NOMO-1 (cell line): ENCODE results near the gene NUP42.

Source experiments
- DNase-seq, 2 experiments: peaks; one replicate each; lab custom pipeline; 2025; ENCODE audit not compliant: unreplicated experiment in 2 of 2; lab: John Stamatoyannopoulos, UW

Gene NUP42

DNA sequence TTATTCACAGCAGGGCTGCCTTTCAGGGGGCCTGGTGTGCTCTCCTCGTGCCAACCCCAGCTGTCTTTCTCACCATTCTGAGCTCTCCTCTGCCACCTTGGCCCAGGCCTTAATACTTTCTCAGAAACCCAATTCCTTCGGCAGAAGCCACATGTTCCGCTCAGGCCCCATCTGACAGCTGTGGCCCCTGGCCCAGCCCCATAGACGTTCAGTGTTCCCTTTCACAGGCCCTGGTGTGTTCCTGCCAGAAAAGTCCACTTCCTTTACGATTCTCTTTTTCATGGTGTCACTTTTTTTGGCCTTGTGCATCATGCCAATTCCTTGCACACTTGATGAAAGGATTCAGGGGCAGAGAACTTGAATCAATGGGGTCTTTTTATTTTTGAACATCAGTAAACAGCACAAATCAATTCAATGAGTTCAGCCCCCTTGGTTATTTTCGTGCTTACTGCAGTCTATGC is 48.8 kb downstream of the NUP42 start:
- no peak for DNase-seq

DNA sequence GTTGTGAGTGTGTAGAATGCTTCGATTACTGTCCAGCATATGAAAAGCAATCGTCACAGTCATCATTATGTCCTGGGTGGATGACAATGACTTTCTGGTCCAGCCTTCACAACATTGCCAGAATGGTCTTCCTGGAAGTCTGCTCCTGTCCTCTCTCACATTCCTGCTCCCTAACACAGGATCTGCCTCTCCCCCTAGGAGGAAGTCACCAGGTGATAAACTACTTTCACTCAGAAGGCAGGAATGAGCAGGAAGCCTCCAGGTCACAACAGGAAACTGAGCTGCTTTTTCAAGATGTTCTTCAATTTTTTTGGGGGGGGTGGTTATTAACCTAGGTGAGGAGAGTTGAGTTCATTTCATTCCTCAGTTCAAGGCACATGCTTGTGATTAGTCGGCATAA is 51.1 kb downstream of the NUP42 start:
- DNase-seq: no peak

DNA sequence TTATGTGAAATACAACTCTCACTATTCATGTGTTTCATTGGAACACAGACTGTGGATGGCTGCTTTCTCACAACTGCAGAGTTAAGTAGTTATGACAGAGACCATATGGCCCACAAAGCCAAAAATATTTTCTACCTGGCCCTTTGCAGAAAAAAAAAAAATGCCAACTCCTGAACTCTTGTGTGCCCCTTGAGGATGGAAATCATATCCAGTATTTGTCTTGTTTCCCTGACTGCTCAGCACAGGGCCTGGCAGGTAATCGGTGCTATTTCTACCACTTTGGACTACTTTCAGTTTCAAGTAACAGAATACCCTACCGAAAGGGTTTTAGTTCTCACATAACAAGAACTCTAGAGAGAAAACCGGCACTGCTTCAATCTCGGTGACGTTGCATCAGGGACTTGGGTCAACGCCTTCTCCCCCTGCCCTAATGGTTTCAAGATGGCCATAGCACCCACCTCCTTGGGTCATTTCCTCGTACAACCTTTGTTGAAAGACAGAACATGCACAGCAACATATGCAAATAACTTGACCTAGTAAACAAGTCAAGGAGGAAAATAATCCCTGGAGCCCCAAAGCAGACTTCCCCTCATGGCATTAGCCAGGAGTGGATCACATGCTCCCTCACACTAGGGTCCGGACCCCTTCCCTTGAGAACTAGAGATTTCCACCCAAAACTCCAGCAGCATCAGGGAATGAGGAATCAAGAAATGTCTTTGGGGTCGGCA is 52.9 kb downstream of the NUP42 start:
- no peak for DNase-seq

DNA sequence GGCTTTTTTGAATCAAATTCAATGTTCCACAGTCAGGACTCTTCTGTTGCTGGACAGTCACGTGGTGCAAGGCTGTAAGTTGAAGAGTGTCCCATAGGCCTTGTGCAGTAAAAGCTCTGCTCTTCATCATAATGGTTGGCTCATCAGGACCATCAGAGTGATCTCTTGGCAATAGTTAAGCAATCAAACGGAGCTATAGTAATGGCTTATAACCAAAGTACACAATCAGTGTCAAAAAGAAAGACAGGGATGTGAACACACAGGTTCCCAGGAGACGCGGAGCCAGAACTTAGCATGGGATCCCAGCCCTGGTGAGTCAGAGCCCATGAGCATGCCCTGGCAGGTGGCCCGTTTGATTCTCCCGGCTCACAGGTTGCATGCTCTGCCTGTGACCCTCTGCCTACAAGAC is 54.0 kb downstream of the NUP42 start:
- no peak for DNase-seq

DNA sequence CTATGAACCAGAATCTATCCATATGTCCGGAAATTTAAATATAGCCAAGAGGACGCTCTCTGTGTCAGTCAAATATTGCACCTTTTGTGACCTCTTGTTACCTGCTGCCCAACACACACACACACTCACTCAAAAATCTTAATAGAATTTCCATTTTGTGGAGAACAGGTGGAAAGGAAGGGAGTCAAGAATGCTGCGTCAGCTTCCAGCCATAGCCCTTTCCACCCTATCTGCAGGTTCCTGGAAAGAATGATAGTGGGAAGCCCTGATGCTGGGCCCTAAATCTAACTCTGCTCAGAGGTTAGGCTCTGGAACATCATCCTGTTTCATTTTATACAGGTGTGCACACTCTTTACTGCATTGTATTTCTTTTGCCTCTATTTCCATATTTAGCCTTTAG is 55.2 kb downstream of the NUP42 start:
- no peak for DNase-seq

DNA sequence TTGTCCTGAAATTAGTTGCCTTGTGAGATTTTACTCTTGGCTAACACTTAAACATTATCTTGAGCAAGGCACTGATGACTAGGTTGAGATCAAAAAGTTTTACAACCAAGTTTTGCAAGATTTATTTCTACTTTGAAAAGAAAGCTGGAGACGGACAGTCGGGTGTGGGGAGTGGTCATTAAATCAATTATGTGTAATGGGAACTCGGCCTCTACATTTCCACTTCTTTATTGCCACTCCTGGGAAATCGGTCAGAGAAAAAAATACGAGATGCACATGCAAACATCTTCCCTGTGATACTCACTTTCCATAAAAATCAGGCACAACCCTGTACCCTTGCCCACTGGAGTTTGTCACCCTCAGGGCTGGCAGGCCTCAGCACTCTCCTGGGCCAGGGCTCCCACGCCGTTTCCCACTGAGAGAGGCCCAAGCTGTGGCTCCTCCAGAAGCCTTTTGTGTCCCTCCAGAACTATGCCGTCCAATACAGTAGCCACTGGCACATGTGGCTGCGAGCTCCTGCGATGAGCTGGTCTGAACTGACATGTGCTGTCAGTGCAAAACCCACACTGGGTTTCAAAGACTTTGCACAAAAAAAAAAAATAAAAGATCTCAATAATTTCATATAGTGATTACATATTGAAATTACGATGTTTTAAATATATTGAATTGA is 57.3 kb downstream of the NUP42 start:
- no peak for DNase-seq

DNA sequence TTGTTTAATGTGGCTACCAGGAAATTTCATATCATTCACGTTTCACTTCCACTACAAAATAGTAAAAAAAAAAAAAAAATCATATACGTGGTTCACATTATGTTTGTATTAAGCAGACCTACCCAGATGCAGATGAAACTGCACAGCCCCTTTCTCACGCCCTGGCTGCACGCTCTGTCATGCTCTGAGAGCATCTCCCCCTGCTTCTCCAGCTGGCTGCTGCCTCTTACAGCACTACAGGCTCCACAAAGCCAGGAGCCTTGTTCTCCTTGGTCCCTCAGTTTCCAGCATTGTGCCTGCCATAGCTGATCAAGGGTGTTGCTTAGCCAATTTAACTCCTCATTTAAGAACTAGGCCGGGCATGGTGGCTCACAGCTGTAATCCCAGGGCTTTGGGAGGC is 57.9 kb downstream of the NUP42 start:
- DNase-seq: no peak

DNA sequence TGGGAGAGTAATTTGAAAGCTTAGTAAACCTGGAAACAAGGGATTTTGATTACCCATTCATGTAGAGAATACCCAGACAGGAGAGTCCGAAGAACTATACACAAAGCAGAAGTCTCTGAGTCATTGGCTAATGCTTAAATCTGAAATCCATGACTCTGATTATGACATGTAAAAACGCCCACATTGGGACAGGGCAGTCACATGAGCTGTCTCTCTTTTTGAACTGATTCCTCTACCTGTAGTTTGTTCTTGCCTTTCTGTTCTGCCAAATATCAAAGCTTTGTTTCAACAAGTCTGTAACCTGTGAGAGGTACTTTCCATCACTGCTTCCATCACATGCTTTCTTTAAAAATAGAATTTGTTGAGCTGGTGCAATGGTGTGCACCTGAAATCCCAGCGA is 60.5 kb downstream of the NUP42 start:
- peak in 1 of 2 experiments; percentile 31 for DNase-seq

DNA sequence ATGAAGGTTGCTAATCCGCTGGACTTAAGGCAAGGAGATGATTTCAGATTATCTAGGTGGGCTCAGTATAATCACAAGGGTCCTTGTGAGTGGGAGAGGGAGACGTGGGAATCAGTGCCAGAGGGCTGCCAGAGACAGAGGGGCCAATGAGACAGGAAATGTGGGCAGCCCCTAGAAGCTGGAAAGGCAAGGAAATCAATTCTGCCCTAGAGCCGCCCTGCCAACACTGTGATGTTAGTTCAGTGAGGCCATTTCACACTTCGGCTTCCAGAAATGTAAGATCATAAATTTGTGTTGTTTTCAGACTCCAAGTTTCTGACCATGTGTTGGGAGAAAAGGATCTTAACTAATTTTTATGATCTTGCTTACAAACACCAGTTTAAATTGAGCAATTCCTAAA is 61.1 kb downstream of the NUP42 start:
- no peak for DNase-seq

DNA sequence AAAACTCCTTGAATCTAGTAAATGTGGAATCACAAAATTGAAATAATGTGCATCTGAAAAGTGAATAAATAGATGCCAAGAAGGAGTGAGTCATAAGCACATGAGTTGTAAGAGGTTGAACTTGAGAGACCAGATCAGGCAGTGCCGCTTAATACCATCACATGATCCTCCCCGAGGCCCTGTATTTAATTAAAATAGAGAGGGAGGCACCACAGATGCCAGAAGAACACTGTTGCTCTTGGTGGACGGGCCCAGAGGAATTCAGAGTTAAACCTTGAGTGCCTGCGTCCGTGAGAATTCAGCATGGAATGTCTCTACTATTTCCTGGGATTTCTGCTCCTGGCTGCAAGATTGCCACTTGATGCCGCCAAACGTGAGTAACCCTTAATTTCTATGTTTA is 64.7 kb downstream of the NUP42 start, which contains the start of gene GPNMB:
GPNMB (plus strand) TSS at position 221 of the 400 bp plus-strand sequence; CDS start at position 304, 83 bp downstream.
- DNase-seq: no peak

DNA sequence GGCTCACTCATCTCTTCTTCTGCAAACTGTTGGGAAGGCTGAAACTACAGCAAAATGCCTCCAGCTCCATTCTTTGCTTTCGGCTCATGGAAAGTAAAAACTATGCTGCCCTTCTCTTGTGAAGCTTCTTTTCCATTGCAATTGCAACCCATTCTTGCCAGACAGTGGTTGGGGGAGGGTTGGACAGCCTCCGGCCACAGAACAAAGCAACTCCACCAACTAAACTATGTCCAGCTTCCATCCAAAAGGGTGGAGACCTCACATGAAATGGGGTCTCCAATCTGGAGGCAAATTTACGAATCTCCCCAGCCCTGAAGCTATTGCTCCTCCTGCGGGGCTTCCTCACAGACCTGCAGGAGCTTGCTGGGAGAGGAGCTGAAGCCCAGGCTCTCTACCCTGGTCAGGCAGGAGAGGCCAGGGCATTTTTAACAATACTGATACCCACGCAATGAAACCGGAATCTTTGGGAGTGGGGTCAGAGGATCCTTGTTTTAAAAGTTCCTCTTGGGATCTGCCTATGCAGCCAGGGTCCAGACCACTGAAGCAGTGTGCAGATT is 65.3 kb downstream of the NUP42 start:
- DNase-seq: no peak

DNA sequence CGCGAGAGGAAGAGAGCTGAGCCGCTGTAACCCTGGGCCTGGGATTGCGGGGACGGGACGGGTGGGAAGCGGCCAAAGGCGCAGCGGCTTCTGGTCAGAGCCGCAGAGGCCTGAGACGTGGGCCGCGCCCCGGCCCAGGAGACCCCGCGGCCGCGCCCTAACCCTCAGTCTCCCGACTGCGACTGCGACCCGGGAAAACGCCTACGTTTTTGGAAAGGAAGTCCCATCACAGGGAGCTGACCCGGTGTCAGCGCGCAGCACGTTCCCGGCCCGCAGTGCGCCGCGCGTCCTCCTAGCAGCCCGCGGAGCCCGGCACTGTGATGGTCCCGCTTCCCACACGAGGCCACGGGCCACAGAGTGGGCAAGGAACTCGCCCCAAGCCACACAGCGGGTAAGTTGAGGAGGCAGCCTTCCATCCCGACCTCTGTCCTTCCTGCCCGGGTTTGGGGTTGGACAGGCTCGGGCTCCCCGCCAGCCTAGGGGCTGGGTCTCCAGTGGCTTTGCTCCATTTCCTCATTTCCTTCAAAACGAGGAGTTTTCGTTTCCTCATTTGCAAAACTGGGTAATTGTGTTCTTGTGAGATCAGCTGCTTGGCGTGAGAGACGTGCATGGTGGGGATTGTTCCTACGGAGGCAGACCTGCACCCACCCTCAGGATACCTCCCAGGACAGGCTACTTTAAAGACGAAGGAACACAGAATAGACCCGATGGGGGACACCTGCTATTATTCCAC is 65.9 kb downstream of the NUP42 start:
- peak; percentile 77 to 83 for DNase-seq

DNA sequence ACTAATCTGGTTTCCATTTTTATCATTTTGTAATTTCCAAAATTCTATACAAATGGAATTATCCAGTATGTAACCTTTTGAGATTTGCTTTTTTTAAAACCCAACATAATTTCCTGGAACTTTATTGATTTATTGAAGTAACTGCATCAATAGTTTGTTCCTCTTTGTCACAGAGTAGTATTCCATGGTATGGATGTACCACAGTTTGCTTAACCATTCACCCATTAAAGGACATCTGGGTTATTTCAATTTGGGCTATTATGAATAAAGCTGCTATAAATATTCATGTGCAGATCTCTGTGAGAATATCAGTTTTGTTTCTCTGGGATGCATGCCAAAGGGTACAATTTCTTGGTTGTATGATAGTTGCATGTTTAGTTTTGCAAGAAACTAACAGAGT is 67.6 kb downstream of the NUP42 start:
- no peak for DNase-seq
